BLaER1 treated with 17β-estradiol and CSF1 and Interleukin-3, amounts not matched to agents 10 nM and 100 nM (cell line): Measurements from ENCODE around the gene PLAC8.
"Not testable (repeated sequence)": the region's sequence is repeated elsewhere in the genome, so short reads cannot be mapped to it uniquely, and the experiment has no call there.

Experiments
- H3K27ac ChIP-seq, 11 experiments: shearing (Covaris generic); formaldehyde crosslinking; 2 replicates each; pipeline ENCODE4 v1.8.1; 2022
- H3K27me3 ChIP-seq, 11 experiments: shearing (Covaris generic); formaldehyde crosslinking; 2 replicates each; pipeline ENCODE4 v1.8.1; 2022
- H3K36me3 ChIP-seq, 11 experiments: shearing (Covaris generic); formaldehyde crosslinking; 2 replicates each; pipeline ENCODE4 v1.8.1; 2022
- H3K4me1 ChIP-seq, 10 experiments: shearing (Covaris generic); formaldehyde crosslinking; 2 replicates each; pipeline ENCODE4 v1.8.1; 2022
- H3K4me2 ChIP-seq, 11 experiments: shearing (Covaris generic); formaldehyde crosslinking; 2 replicates each; pipeline ENCODE4 v1.8.1; 2022
- H3K4me3 ChIP-seq, 10 experiments: shearing (Covaris generic); formaldehyde crosslinking; 2 replicates each; pipeline ENCODE4 v1.8.1; 2022
- H3K9ac ChIP-seq, 11 experiments: shearing (Covaris generic); formaldehyde crosslinking; 2 replicates each; pipeline ENCODE4 v1.8.1; 2022
- H3K9me3 ChIP-seq, 11 experiments: shearing (Covaris generic); formaldehyde crosslinking; replicated peaks in 1 of 11; 2 replicates each; pipeline ENCODE4 v1.8.1; 2022
- H4K20me1 ChIP-seq, 11 experiments: shearing (Covaris generic); formaldehyde crosslinking; 2 replicates each; pipeline ENCODE4 v1.8.1; 2022
- Cebpa-rat ChIP-seq, 11 experiments: shearing (Covaris generic); IDR thresholded peaks; 2 replicates each; pipeline ENCODE4 v1.8.1; 2022

PLAC8 gene, protein sequence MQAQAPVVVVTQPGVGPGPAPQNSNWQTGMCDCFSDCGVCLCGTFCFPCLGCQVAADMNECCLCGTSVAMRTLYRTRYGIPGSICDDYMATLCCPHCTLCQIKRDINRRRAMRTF

DNA sequence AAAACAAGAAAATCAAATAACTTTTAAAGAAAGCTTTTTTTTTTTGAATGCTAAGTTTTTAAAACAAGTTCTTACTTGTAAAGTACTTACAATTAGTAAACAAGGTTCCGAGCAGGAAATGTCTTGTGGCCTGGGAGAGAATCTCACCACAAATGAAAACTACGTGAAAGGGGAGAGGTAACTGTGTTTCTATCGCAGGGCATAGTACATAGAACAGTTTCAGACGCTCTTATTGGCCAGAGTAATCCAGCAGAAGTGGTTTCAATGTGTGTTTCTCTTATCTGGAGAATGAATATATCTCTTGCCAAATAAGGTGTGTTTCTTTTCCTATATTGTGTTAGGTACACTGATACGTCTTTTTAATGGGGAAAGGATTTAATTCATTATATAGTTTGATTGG is at the start of gene PLAC8:
Gene PLAC8 (minus strand): TSS at position 154 of the 400 bp plus-strand sequence. CDS start 6,808 bp downstream, outside the sequence.
- Histone ChIP-seq H3K4me2 (peak within 1 kb of the TSS; percentile 50 to 95 (median 82); a peak in 21 of 22 replicates), H3K9ac (peak within 1 kb of the TSS in 4 of 11 experiments; percentile 1 to 37 (median 28); a peak in 2 of 22 replicates), H3K27me3 (peaks cover 0 to 6% (median 3%) of the 10 kb centered on the region in 11 experiments; a peak in 13 of 22 replicates), H3K27ac (peak within 1 kb of the TSS in 7 of 11 experiments; percentile 71 to 91 (median 78); a peak in 14 of 22 replicates), H3K4me1 (peaks cover 43 to 62% (median 49%) of the 10 kb centered on the region in 10 experiments), H3K9me3 (no peaks in the 10 kb centered on the region), H3K4me3 (peak within 1 kb of the TSS in 2 of 10 experiments; percentile 8 to 23; a peak in 2 of 20 replicates), H4K20me1 (no peaks in the 10 kb centered on the region), H3K36me3 (no peaks in the 10 kb centered on the region)
- no peak for TF ChIP-seq Cebpa-rat (IDR thresholded peaks at IDR 0.05)

DNA sequence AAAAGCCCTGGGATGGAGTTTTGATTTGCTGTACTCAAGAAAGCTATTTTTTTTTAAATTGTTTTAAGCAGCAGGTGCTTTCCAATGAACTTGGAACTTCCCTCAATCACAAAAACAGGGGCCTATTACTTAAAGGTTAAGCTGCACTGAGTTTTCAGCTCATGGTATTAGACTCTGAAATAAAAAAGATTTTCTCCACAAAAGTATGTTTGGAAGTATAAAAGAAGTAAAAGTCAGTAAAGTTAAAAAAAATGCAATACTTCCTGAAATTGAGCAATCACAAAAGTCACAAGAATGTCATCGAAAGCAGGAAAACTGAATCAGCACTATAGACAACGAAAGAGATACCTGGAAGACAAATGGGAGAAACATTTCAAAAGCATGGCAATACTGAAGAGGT is 38.9 kb upstream of the PLAC8 start:
- no peaks in the 10 kb centered on the region for H3K36me3 ChIP-seq
- H3K4me3 ChIP-seq = no peak overlapping the region
- no peak for TF ChIP-seq Cebpa-rat (IDR thresholded peaks at IDR 0.05)
- H4K20me1 ChIP-seq = no peaks in the 10 kb centered on the region
- peak overlapping the region in 1 of 11 experiments; percentile 8; a peak in 1 of 22 replicates for H3K9ac ChIP-seq
- H3K9me3 ChIP-seq = peaks cover 0 to 12% (median 0%) of the 10 kb centered on the region in 11 experiments; a peak in 5 of 22 replicates
- peak overlapping the region in 4 of 11 experiments; percentile 6 to 19 (median 14); a peak in 4 of 22 replicates for H3K27ac ChIP-seq
- H3K27me3 ChIP-seq = no peaks in the 10 kb centered on the region
- H3K4me1 ChIP-seq = peaks cover 0 to 60% (median 12%) of the 10 kb centered on the region in 10 experiments; a peak in 10 of 20 replicates
- H3K4me2 ChIP-seq = peak overlapping the region in 5 of 11 experiments; percentile 56 to 82 (median 72); a peak in 10 of 22 replicates

DNA sequence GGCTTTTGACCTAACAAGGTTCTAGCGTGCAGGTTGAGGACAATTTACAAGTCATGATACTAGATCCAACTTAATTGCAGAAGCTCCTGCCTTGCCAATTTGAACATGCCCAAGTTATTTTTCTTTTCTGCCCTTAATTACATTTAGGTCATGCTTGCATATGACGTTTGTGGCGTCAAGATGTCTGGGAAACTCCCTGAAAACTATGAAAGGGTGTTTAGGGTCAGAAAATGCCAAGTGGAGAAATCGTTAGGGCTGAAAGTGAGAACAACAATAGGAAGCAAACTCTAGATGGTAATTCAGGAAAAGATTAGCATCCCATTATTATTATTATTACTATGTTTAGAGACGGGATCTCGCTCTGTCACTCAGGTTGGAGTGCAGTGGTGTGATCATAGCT is 38.2 kb upstream of the PLAC8 start:
- peak overlapping the region in 3 of 11 experiments; percentile 6 to 18 (median 16); a peak in 3 of 22 replicates for H3K27ac ChIP-seq

DNA sequence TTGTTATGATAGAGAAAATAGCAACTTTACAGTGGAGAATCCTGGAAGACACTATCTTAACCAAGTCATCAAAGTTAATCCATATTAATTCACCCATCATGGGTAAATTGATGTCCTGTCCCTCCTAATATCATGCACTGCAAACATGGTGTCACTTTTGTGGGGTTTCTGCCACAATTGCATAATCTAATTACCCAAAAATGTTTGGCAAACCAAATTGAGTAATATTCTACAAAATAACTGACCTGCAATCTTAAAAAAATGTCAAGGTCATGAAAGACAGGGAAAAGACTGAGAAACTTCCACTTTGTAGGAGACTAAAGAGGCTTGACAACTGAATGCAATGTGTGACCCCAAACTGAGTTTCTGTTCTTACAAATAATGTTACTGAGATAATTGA is 37.1 kb upstream of the PLAC8 start:
- Histone ChIP-seq H4K20me1 (no peaks in the 10 kb centered on the region), H3K9me3 (peaks cover 0 to 11% (median 0%) of the 10 kb centered on the region in 11 experiments; a peak in 5 of 22 replicates), H3K4me3 (no peak overlapping the region), H3K9ac (no peak overlapping the region), H3K27ac (no peak overlapping the region), H3K4me1 (peaks cover 0 to 60% (median 12%) of the 10 kb centered on the region in 10 experiments; a peak in 10 of 20 replicates), H3K4me2 (peak overlapping the region in 3 of 11 experiments; percentile 3 to 77 (median 67); a peak in 3 of 22 replicates), H3K27me3 (no peaks in the 10 kb centered on the region), H3K36me3 (no peaks in the 10 kb centered on the region)
- no peak for TF ChIP-seq Cebpa-rat (IDR thresholded peaks at IDR 0.05)

More for the DNA sequence above, 38.2 kb upstream of the PLAC8 start:
- H3K36me3 ChIP-seq = no peaks in the 10 kb centered on the region
- no peaks in the 10 kb centered on the region for H3K27me3 ChIP-seq
- H3K4me2 ChIP-seq = peak overlapping the region in 5 of 11 experiments; percentile 56 to 82 (median 72); a peak in 10 of 22 replicates
- peaks cover 0 to 60% (median 12%) of the 10 kb centered on the region in 10 experiments; a peak in 10 of 20 replicates for H3K4me1 ChIP-seq
- TF ChIP-seq Cebpa-rat (IDR thresholded peaks at IDR 0.05) = no peak
- peaks cover 0 to 12% (median 0%) of the 10 kb centered on the region in 11 experiments; a peak in 5 of 22 replicates for H3K9me3 ChIP-seq
- H4K20me1 ChIP-seq = no peaks in the 10 kb centered on the region
- no peak overlapping the region for H3K4me3 ChIP-seq
- peak overlapping the region in 1 of 11 experiments; percentile 8; a peak in 1 of 22 replicates for H3K9ac ChIP-seq

DNA sequence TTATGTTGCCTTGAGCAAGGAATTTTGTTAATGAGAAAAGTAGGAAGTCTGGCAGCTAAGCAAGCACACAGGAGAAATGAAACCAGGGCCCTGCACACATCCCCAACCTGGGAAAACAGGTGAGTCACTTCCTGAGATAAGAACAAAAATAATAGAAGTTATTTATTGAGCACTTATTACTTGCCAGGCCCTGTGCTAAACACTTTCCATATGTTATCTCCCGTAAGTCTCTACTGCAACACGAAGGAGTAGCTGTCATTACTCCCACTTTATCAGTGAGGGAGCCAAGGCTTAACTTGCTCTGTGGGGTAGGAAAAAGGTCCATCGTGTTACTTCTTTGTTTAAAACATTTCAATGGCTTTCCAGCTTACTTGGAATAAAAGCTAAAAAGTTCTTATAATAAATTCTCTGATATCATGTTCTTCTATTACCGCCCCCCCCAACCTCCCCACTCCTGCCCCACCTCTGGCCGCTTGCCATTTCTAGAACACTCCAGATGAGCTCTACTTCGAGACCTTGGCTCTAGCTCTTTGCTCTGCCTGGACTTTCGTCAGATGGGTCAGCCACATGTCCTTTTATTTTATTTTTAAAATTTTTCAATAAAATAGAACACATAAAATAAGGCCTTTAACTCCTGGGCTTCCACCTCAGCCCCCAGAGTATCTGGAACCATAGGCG is 36.3 kb upstream of the PLAC8 start:
- no peak overlapping the region for H3K27ac ChIP-seq
- H3K27me3 ChIP-seq = no peaks in the 10 kb centered on the region
- H3K36me3 ChIP-seq = no peaks in the 10 kb centered on the region
- peak overlapping the region in 6 of 11 experiments; percentile 37 to 77 (median 65); a peak in 11 of 22 replicates for H3K4me2 ChIP-seq
- H4K20me1 ChIP-seq = no peaks in the 10 kb centered on the region
- H3K4me1 ChIP-seq = peaks cover 0 to 64% (median 12%) of the 10 kb centered on the region in 10 experiments; a peak in 10 of 20 replicates
- no peak overlapping the region for H3K9ac ChIP-seq
- TF ChIP-seq Cebpa-rat (IDR thresholded peaks at IDR 0.05) = no peak
- H3K9me3 ChIP-seq = peaks cover 0 to 3% (median 0%) of the 10 kb centered on the region in 11 experiments; a peak in 2 of 22 replicates
- no peak overlapping the region for H3K4me3 ChIP-seq

DNA sequence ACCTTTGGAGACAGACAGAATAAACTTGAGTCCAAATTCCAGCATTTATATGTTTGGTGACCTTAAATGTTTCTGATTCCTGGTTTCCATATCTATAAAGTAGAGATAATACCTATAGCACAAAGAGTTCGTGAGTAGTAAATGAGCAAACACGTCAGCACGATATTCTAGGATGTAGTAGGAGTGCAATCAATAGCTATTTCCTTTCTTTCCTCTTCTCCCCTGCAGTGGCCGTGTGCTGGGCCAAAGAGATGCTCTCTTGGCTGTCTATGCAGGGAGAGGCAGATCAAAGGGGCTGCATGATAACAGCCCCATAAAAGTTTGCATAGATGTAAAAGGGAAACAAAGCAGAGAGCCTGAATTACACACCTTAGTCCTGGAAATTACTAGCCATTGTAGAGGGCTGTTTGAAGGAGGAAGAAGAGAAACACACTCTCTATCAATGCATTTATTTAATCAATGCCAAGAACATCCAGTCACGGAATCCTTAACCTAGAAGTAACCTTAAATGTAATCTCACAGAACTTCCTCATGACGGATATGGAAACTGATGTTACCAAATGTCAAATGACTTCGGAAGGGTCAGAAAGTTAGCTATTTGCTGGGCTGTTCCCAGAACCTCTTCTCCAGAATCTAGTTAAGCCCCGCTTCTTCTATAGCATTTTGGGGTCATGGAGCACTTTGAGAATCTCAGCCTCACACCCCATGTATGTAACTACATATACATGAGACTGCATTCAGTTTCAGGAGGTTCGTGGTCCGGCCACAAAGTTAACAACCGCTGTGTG is 35.5 kb upstream of the PLAC8 start:
- no peaks in the 10 kb centered on the region for H3K27me3 ChIP-seq
- H3K36me3 ChIP-seq = no peaks in the 10 kb centered on the region
- peaks cover 0 to 64% (median 12%) of the 10 kb centered on the region in 10 experiments; a peak in 10 of 20 replicates for H3K4me1 ChIP-seq
- H3K9me3 ChIP-seq = 0 out of 22 replicates have a peak, but pooled peaks cover 0 to 3% (median 0%) of the 10 kb centered on the region in 11 experiments
- no peaks in the 10 kb centered on the region for H4K20me1 ChIP-seq
- H3K27ac ChIP-seq = no peak overlapping the region
- peak overlapping the region in 6 of 11 experiments; percentile 37 to 77 (median 65); a peak in 11 of 22 replicates for H3K4me2 ChIP-seq
- H3K4me3 ChIP-seq = no peak overlapping the region
- H3K9ac ChIP-seq = no peak overlapping the region
- TF ChIP-seq Cebpa-rat (IDR thresholded peaks at IDR 0.05) = no peak

DNA sequence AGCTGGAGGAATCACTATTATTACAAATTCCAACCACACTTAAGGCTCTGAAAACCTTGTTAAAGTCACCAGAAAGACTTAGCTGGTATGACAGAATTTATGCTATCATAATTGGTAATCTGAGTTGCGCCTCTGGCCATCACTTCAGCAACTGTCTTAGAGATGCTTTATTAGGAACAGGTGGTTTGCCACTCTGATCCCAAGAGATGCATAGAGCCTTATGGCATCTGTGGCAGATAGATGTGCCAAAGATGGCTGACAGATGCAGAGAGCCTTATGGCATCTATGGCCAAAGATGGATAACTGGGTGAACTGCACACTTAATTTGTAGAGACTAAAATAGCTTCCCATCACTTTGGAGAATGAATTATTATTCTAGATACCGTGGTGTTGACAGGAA is 32.3 kb upstream of the PLAC8 start:
- no peak overlapping the region for H3K9ac ChIP-seq
- H3K36me3 ChIP-seq = no peaks in the 10 kb centered on the region; a peak in 1 of 22 replicates
- peaks cover 0 to 8% (median 5%) of the 10 kb centered on the region in 11 experiments; a peak in 8 of 22 replicates for H3K9me3 ChIP-seq
- H3K4me2 ChIP-seq = no peak overlapping the region
- no peaks in the 10 kb centered on the region for H3K27me3 ChIP-seq
- H3K4me3 ChIP-seq = no peak overlapping the region
- H3K4me1 ChIP-seq = peaks cover 0 to 32% (median 5%) of the 10 kb centered on the region in 10 experiments; a peak in 10 of 20 replicates
- no peaks in the 10 kb centered on the region for H4K20me1 ChIP-seq
- no peak overlapping the region for H3K27ac ChIP-seq
- TF ChIP-seq Cebpa-rat (IDR thresholded peaks at IDR 0.05) = no peak

DNA sequence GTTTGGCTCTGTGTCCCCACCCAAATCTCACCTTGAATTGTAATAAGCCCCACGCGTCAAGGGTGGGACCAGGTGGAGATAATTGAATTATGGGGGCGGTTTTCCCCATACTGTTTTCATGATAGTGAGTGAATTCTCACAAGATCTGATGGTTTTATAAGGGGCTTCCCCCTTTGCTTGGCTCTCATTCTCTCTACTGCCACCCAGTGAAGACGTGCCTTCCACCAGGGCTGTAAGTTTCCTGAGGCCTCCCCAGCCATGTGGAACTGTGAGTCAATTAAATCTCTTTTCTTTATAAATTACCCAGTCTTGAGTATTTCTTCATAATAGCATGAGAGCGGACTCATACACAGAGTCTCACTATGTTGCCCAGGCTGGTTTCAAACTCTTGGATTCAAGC is 31.2 kb upstream of the PLAC8 start:
- not testable (repeated sequence) for H3K27me3 ChIP-seq, H3K4me2 ChIP-seq, H3K4me3 ChIP-seq, H3K36me3 ChIP-seq, H3K27ac ChIP-seq, H4K20me1 ChIP-seq, H3K9ac ChIP-seq
- Histone ChIP-seq H3K4me1 (peaks cover 0 to 21% (median 5%) of the 10 kb centered on the region in 10 experiments; a peak in 10 of 20 replicates), H3K9me3 (peaks cover 0 to 19% (median 8%) of the 10 kb centered on the region in 11 experiments; a peak in 15 of 22 replicates)
